ENCODE results near the gene FBLN1. TPM values are rescaled to one million over a fixed set of nuclear protein-coding genes. Genes with fewer than 3 reads are reported as not detected.

FBLN1 gene
- total and polyA plus RNA-seq, 2 donors (not counting 1 experiment from before 2014, with no cell fraction given) = not detected

- H3K27ac ChIP-seq (ENCODE audit: low read length in 2 of 2) = no peak overlapping the region
- no peak overlapping the region for H3K4me3 ChIP-seq (ENCODE audit: control extremely low read depth in 1 of 5, extremely low read depth in 1 of 5, insufficient read depth in 1 of 5, low read depth in 2 of 5, low read length in 4 of 5)
- H3K4me3 Mint-ChIP-seq = no peak overlapping the region
- H3K9me3 Mint-ChIP-seq (ENCODE audit: insufficient read depth) = no peaks in the 10 kb centered on the region
- TF ChIP-seq EZH2 (IDR thresholded peaks at IDR 0.05; ENCODE audit: borderline replicate concordance, insufficient read depth, low read depth, low read length, poor library complexity, severe bottlenecking) = no peak
- TF ChIP-seq CTCF (IDR thresholded peaks at IDR 0.05) = no peak
- DNase-seq (no peak), ATAC-seq (ENCODE audit: low read depth) (no peak)
- ChIA-PET POLR2A (no interaction called here), CTCF (no interaction called here)
- H3K4me2 ChIP-seq (replicated peaks; ENCODE audit: low read depth, low read length, poor library complexity, severe bottlenecking) = no peak overlapping the region
- intact Hi-C loops (cut with micrococcal nuclease) = no loop called here
- H3K4me1 ChIP-seq (ENCODE audit: control insufficient read depth in 2 of 2, insufficient read depth in 2 of 2, low read length in 2 of 2) = no peaks in the 10 kb centered on the region
- H4K20me1 ChIP-seq (ENCODE audit: control insufficient read depth, insufficient read depth, low read length, poor library complexity, severe bottlenecking) = no peaks in the 10 kb centered on the region
- H2AFZ ChIP-seq (ENCODE audit: insufficient read depth, low read depth, low read length, poor library complexity, severe bottlenecking) = no peak overlapping the region
- H3K27me3 Mint-ChIP-seq = peaks cover 36% of the 10 kb centered on the region
- H3K27ac Mint-ChIP-seq = no peak overlapping the region
- no peaks in the 10 kb centered on the region for H3K79me2 ChIP-seq (ENCODE audit: control insufficient read depth, insufficient read depth, low read length)
- H3K36me3 ChIP-seq (replicated peaks in 1 of 2; ENCODE audit: control extremely low read depth in 1 of 2, control insufficient read depth in 1 of 2, extremely low read depth in 1 of 2, insufficient read depth in 2 of 2, low read length in 1 of 2) = no peaks in the 10 kb centered on the region
- H3K9ac ChIP-seq (ENCODE audit: low read length) = no peak overlapping the region
- no peaks in the 10 kb centered on the region for H3K9me3 ChIP-seq (ENCODE audit: control extremely low read depth in 1 of 3, control insufficient read depth in 2 of 3, insufficient read depth in 1 of 3, low read length in 2 of 3)
- H3K27me3 ChIP-seq (replicated peaks in 1 of 4; ENCODE audit: control extremely low read depth in 1 of 4, control insufficient read depth in 3 of 4, insufficient read depth in 4 of 4, low read length in 3 of 4) = peaks cover 0 to 13% (median 0%) of the 10 kb centered on the region in 4 experiments
- no peaks in the 10 kb centered on the region for H3K4me1 Mint-ChIP-seq
- 88% methylated on average over 22 of the region's 22 CpGs for WGBS (ENCODE audit: insufficient coverage)
Observed at GRCh38 chr22:45626198-45626651, 123.5 kb downstream of the FBLN1 start.

GRCh38 chr22:45627489-45628233 lies 125.0 kb downstream of the FBLN1 start:
- POLR2A ChIA-PET = no interaction called here

More at GRCh38 chr22:45627489-45628233, 125.0 kb downstream of the FBLN1 start:
- no peaks in the 10 kb centered on the region for H3K9me3 Mint-ChIP-seq (ENCODE audit: insufficient read depth)
- H3K4me1 ChIP-seq (ENCODE audit: control insufficient read depth in 2 of 2, insufficient read depth in 2 of 2, low read length in 2 of 2) = no peaks in the 10 kb centered on the region
- no peak overlapping the region for H3K27ac ChIP-seq (ENCODE audit: low read length in 2 of 2)
- H4K20me1 ChIP-seq (ENCODE audit: control insufficient read depth, insufficient read depth, low read length, poor library complexity, severe bottlenecking) = no peaks in the 10 kb centered on the region
- H3K4me3 Mint-ChIP-seq = no peak overlapping the region
- no peak for TF ChIP-seq CTCF (IDR thresholded peaks at IDR 0.05)
- no peak for TF ChIP-seq EZH2 (IDR thresholded peaks at IDR 0.05; ENCODE audit: borderline replicate concordance, insufficient read depth, low read depth, low read length, poor library complexity, severe bottlenecking)
- peaks cover 50% of the 10 kb centered on the region for H3K27me3 Mint-ChIP-seq
- H3K4me1 Mint-ChIP-seq = no peaks in the 10 kb centered on the region
- H3K27ac Mint-ChIP-seq = no peak overlapping the region
- no peak overlapping the region for H3K4me3 ChIP-seq (ENCODE audit: control extremely low read depth in 1 of 5, extremely low read depth in 1 of 5, insufficient read depth in 1 of 5, low read depth in 2 of 5, low read length in 4 of 5)
- H3K36me3 ChIP-seq (replicated peaks in 1 of 2; ENCODE audit: control extremely low read depth in 1 of 2, control insufficient read depth in 1 of 2, extremely low read depth in 1 of 2, insufficient read depth in 2 of 2, low read length in 1 of 2) = no peaks in the 10 kb centered on the region
- intact Hi-C loops (cut with micrococcal nuclease) = no loop called here
- no peak overlapping the region for H3K4me2 ChIP-seq (replicated peaks; ENCODE audit: low read depth, low read length, poor library complexity, severe bottlenecking)
- ATAC-seq (ENCODE audit: low read depth) (no peak), DNase-seq (no peak)
- H3K79me2 ChIP-seq (ENCODE audit: control insufficient read depth, insufficient read depth, low read length) = no peaks in the 10 kb centered on the region
- 91% methylated on average over 9 of the region's 22 CpGs for WGBS (ENCODE audit: insufficient coverage)
- H3K9me3 ChIP-seq (ENCODE audit: control extremely low read depth in 1 of 3, control insufficient read depth in 2 of 3, insufficient read depth in 1 of 3, low read length in 2 of 3) = no peaks in the 10 kb centered on the region
- CTCF ChIA-PET = no interaction called here
- no peak overlapping the region for H2AFZ ChIP-seq (ENCODE audit: insufficient read depth, low read depth, low read length, poor library complexity, severe bottlenecking)
- no peak overlapping the region for H3K9ac ChIP-seq (ENCODE audit: low read length)
- H3K27me3 ChIP-seq (replicated peaks in 1 of 4; ENCODE audit: control extremely low read depth in 1 of 4, control insufficient read depth in 3 of 4, insufficient read depth in 4 of 4, low read length in 3 of 4) = peaks cover 0 to 17% (median under 1%) of the 10 kb centered on the region in 4 experiments

Data from B cell (primary cell).